KBM-7 (cell line): ENCODE results near the gene TP73.

Experiments used
- DNase-seq: peaks from one replicate; pipeline ENCODE4 v3.0.0-alpha.2; 2015
- in situ Hi-C: fragments of 300-500 bp; cut with MboI; formaldehyde crosslinking; loops from 2 replicates; pipeline ENCODE4 v1.14.3; 2020; ENCODE audit warnings: low sequenced_read_pairs, low pct_unique_long_range_greater_than_20kb, mixed read lengths

Gene TP73

DNA sequence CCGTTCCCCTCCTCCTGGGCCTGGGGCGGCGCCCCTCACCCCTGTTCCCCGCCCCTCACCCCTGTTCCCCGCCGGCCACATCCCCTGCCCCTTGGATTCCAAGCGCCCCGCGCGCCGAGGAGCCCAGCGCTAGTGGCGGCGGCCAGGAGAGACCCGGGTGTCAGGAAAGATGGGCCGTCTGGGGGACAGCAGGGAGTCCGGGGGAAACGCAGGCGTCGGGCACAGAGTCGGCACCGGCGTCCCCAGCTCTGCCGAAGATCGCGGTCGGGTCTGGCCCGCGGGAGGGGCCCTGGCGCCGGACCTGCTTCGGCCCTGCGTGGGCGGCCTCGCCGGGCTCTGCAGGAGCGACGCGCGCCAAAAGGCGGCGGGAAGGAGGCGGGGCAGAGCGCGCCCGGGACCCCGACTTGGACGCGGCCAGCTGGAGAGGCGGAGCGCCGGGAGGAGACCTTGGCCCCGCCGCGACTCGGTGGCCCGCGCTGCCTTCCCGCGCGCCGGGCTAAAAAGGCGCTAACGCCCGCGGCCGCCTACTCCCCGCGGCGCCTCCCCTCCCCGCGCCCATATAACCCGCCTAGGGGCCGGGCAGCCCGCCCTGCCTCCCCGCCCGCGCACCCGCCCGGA is at the start of gene TP73:
Gene TP73 (plus strand): TSS at position 587 of the 618 bp plus-strand sequence. CDS start 29,850 bp downstream, outside the sequence.
- in situ Hi-C loops, result no loop called here
- no peak for DNase-seq

DNA sequence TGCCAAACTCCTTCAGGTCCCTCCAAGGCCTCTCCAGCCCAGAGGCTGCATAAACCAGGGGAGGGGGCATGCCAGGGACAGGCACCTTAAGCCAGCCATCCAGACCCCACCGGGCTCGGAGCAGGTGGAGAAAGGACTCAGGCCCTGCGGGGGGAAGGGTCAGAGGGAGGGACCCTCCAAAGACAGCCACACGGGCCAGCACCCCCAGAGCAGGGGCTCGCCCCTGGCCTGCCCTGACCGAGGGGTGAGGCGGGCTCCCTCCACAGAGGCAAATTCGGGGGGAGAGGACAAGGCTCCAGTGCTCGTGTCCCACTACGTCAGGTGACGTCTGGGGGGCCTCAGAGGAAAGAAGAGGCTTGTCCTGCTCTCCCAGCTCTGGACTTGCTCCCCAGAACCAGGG is 49.2 kb upstream of the TP73 start:
- in situ Hi-C loops, result no loop called here
- DNase-seq, result no peak

DNA sequence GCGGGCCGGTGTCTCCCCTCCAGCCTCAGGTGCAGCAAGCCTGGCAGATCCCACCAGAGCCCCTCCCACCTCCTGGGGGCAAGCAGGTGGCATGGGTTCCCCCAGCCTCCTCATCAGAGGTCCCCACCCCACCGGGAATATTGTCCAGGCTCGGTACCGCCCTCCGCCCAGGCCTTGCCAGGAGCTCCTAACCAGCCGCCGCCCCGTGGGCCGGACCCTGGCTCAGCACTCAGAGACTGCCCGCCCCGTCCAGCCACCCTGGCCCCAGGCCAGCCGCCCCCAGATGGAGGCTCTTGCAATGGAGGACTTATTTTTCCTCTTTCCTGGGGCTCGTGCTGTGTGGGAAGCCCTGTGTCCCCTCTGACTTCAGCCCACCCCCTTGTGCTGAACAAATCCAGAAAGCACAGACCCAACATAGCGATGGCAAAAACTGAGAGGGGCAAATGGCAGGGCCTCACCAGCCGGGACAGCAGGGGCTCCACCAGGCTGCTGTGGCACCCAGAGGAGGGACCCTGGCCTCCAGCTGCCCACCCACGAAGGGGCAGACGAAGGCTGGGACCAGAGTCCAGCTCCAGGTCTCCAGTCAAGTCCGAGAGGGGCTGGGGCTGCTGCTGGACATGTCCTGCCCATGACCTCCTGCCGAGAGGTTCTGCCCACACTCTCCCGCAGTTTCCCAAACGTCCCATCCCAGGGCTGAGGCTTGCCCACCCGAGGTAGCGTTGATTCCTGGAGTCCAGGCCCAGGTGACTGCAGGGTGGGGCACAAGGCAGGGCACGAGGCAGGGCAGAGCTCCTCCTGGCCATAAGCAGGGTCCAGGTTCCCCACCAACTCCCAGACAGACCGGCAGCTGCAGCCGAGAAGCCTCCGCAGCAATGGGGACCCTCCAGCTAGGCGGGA is 48.5 kb upstream of the TP73 start:
- in situ Hi-C loops, result no loop called here
- DNase-seq, result no peak

DNA sequence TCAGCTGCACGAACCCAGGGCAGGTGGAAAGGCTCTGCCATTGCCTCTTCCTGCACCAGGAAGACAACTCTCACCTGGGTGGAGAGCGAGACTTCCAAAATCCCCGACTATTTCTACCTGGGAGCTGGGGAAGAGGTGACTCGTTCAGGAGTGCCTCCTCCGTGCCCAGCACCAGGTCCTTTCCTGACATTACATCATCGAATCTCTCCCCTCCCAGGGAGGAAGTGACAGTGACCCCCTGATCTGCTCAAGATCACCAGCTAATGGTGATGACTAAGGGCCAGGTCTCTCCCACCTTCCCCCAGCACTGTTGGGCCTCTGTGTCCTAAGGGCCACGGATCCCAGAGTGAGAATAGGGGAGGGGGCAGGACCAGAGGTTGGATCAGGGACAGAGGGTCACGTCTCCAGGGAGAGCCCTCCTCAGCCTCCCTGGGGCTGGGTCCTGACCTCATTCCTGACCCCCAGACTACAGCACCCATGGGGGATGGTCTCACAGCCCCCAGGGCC is 47.8 kb upstream of the TP73 start:
- DNase-seq, result no peak
- in situ Hi-C loops, result no loop called here

DNA sequence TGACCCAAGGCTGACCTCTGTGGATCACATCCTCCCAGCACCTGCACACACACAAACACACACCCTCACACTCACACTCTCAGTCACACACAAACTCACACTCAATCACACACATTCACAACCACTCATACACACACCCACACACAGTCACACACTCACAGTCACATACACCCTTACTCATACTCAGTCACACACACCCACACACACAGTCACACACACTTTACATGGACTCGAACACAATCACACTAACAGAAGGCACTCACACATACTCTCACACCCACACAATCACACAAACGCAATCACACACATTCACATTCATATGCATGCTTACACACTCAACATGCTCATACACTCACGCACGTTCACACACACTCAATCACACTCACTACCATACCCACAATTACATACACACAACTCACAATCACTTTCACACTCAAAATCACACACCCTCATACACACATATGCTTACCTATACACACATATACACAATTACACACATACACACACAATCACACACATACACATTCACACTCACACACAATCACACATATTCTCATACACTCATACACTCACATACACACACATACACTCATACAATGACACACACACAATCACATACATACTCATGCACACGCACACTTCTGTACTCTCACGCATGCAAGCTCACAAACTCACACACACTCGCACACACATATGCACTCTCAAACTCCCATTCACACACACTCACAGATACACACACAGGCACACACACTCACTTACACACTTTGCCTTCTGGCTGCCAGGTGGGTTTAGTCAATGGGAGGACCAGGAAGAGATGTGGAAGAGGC is 47.1 kb upstream of the TP73 start:
- no peak for DNase-seq
- in situ Hi-C loops, result no loop called here

DNA sequence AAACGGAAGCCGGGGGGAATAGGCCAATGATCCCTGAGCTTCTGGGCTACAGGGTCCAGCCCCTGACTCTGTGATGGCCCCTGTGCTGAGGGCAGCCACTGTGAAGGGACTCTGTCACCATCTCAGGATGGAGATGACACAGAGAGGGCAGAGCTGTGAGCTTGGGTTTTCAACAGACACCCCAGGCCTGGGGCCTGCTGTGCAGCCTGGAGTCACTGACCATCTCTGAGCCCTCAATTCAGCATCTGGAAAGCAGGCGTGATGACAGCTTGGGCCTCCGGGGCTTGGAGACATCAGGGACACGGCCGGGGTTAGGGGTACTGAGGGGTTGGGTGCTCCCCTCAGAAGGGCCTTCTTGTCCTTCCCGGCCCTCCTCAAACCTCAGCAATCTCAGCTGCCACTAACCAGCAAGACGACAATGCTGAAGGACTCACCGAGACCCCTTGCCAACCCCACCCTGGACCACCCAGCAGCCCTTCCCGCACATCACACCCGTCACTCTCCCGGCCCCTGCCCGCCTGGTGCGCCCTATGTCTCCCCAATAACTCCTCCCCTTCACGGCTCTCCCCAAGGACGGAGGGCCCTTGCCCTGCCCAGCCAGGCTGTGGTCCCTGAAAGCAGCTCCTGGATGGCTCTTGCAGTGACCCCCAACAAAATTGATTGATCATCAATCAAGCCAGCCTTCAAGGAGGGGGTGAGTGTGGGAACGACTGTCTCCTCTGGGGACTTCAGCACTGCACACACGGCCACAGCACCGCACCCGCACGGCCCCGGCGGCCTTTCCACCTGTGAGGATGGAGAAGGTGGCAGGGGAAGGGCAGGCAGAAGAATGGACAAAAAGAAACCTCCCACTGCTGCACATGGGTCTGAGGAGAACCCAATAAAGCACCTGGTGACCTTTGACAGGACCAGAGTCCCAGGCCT is 45.3 kb upstream of the TP73 start:
- DNase-seq, result no peak
- in situ Hi-C loops, result no loop called here

DNA sequence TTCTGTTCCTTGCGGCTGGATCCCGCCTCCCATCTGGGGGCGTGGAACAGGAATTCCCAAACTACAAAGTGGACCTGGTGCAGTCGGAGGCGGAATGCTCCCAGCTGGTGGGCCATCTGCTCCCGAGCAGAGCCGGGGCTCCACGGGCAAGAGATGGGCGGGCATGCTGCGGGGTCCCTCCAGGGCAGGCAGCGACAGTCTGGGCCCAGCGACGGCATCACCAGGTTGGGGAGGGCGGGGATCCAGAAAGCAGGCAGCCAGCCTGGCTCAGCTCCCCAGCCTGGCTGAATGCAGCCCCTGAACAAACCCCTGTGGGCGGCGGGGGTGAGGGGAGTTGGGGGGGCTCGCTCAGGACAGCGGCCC is 44.6 kb upstream of the TP73 start:
- no peak for DNase-seq
- in situ Hi-C loops, result no loop called here

DNA sequence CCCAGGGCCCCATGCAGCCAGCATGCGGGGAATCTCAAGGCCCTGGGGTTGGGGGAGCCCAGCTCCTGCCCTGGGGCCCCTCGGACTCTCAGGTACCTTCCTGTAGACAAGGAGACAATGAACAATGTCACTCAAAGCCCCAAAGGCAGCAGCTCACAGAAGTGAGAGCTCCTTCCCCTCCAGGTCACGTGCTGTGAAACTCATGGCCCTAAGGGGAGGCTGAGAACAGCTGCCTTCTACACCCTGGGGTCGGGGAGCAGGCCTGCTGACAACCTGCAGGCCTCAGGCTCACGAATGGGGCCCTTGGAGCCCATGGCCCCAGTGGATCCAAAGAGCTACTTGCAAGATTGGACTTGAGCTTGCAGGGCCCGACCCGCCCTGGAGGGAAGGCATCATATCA is 44.2 kb upstream of the TP73 start:
- in situ Hi-C loops, result no loop called here
- DNase-seq, result no peak

DNA sequence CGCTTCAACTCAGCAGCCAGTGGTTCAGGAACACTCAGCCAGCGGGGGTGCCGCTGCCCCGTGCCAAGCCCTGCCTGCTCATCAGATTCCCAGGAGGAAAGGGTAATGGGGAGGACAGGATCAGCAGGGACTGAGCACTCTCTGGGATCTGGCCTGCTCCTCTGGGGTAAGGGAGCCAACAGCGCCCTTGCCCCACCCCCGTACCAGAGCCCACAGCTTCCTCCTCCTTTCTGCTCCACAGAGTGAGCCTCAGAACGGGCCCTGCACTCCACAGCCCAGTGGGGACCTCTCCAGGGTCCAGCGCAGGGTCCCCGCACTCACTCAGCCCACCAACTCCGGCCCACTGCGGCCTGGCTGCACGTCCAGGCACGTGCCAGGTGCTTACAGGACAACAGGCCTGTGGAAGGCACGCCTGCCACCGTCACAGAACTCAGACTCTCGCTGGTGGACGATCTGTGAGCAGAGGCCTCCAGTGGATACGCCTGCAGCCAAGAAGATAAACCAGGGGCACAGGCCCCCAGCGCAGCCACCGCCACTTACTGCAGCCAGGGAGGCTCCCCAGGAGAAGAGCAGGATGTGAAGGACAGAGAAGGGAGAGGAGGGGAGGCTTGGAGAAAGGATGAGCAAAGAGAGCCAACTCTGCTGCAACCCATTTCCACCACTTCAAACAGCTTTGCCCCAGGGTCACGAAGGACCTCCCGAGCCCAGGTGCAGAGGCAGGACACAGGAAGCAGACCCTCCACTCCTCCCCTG is 43.1 kb upstream of the TP73 start:
- peak; percentile 52 for DNase-seq

DNA sequence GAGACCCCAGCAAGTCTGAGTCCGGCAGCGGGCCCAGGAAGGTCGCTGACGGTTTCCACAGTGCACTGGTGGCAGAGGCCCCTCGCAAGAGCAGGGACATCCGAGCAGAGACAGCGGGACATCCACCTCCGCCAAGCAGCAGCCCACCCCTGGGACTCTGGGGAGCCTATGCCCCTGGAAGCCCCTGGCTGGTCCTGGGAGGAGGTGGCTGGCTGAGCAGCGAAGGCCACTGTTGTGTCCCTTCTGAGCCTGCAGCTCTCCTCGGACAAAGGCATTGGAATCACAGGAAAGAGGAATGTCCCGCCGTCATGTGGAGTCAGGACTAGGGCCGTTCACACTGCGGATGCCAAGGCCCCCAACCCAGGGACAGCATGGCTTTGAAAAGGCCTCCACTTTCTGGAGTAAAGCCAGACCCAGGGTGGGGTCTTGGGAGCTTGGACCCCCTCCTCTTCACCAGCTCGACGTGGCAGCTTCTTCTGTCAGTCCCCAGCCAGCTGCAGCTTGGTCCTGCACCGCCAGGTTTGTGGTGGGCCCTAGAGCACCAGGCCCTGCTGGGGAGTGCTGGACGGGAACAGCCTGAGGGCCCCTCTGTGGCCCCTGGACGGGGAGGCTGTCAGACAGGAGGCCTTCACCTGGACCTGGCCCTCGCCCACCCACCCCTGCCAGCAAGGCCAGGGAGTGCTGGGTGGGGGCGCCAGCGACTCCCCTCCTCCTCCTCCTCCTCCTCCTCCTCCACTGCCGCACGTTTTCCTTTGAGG is 42.4 kb upstream of the TP73 start:
- DNase-seq, result no peak
- in situ Hi-C loops, result no loop called here

More for the DNA sequence above, 43.1 kb upstream of the TP73 start:
- in situ Hi-C loops, result no loop called here

DNA sequence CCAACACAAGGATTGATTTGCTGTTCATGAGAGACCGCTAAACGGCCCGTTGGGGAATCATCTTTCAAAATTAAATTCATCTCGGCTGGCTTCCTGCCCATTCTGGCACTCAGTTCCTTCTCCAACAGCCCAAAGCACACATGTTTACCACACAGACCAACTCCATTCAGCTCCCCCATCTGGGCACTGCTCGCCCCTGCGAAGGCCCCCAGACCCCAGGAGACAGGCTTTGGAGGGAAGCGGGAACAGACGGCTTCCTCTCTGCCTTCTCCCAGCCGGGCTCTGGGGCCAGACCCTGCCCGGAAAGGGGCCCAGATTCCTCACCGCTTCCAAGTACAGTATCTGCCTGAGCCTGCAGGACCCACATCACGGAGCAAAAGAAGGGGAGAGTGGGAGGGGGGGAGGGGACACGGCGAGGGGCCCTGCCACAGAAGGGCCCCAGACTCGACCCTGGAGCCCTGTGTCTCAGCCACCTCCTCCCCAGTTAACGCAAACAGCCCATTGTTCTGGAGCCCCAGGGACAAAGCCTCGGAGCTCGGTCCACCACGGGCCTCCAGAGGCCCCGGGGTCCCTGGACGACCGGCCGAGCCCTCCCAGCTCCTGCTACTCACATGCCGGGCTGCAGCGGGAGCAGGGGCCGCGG is 41.7 kb upstream of the TP73 start:
- peak; percentile 88 for DNase-seq
- in situ Hi-C loops, result no loop called here

DNA sequence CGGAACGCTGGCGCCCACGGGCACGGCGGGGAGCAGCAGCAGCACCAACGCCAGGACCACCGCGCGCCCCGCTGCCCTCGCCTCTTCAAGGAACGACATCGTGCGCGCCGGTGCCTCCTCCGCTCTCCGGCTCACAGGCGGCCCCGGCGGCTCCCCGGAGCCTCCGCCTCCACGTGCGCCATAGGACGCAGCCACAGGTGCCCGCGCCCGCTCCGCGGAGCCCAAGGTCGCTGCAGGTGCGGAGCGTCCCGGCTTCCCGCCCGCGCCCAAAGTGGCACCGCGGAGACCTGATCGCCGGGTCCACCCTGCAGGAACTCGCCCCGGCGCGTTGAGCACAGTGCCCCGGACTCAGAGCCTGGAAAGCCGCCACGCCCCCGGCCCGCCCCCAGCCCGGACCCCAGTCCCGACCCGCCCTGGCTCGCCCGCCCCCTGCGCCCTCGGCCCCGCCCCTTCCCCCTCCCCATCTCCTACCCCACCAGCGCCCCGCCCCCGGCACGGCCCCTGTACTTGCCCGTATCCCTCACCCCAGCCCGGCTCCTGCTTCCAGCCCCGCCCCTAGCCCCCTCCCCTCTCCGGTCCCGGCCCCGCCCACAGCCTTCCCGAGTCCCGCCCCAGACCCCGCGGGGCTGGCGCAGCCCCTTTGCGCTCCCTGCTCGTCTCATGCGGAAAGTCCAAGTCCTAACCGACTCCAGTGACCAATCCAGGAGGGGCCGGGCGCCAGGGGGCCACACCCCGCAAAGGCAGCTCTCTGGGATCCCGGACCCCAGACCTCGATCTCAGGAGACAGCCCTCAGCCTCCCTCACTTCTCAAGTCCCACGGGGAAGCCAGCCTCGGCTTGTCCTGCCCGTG is 40.9 kb upstream of the TP73 start, which contains the start of gene MEGF6:
Gene MEGF6 (minus strand): TSS at position 339 of the 850 bp plus-strand sequence. CDS start 240 bp downstream, at position 99.
- in situ Hi-C loops, result no loop called here
- peak; percentile 53 for DNase-seq

DNA sequence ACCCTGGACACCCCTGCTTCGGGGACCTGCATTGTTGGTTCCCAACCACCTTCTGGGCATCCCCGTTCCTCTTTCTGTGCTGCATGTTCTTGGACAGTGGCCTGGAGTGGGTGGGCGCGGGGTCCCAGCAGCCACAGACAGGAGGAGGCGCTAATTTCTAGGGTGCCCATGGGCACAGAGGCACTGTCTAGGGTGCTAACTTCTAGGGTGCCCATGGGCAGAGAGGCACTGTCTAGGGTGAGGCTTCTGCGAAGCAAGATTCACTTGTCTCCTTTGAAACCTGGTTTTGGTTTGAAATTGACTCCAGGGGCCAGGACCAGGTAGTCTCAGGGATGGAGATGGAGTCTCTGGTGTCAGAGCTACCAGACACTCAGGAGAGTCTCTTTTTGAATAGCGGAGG is 40.2 kb upstream of the TP73 start:
- no peak for DNase-seq
- in situ Hi-C loops, result no loop called here

DNA sequence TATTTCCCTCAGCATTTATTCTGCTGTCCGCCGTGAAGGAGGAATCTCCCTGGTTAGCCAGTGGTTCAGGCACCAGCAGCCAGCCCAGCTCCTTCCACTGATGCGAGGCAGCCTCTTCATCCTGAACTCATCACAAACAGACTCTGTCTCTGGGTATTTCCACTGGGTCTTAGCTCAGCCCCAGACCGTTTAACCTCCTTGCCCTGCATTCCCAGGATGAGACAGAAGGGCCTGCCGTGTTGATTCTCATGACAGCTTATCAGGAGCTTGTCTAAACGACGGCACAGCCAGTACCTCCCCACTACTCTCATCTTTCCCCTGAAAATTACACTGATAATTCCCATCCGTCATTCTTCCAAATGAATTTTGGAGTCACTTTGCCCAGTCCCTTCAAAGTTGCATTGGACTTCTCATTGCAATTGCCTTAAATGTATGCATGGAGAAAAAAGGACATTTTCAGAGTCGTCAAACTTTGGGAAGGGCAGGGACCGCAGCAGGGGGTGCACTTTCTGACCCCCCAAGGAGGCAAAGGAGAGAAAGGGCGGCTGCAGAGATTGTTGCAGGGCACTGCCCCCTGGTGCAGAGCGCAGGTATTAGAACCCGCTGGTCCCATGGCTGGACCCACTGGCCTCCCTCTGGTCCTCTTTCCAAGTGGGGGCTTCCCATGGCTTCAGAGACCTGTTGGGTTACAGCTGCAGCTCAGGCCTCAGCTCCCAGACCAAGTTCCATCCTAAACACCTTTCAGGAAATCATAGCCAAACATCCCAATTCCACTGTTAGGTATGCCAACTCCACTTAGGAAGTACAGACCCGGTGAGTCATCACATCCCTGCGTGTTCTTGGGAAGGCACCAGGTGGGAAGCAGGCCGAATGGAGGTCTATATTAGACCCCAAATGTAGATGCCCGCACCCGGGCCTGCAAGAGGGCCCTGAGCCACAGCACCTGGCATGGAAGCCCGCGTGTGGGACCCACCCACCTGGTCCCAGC is 37.3 kb upstream of the TP73 start:
- in situ Hi-C loops, result no loop called here

DNA sequence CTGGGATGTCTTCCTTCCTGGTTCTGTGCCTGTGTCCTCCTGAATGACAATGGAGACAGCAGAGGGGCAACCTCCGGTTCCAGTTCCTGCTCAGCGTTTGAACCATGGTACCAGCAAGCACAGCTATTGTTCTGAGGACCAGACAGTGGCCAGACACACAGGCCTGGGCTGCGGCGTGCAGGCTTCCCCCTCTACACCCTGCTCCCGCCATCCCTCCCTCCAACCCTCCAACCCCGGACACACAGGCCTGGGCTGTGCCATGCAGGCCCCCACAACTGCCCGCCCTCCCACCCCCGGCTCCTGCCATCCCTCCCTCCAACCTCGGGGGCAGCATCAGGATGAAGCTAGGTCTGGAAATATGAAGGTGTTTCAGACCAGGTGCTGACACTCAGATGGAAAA is 35.5 kb upstream of the TP73 start:
- in situ Hi-C loops, result no loop called here
- no peak for DNase-seq

More for the DNA sequence above, 37.3 kb upstream of the TP73 start:
- peak; percentile 51 for DNase-seq
